K562 (cell line): ENCODE results near the gene DPM1. TPM values are rescaled to one million over a fixed set of nuclear protein-coding genes. Genes with fewer than 3 reads are reported as not detected.
A peak's percentile ranks its signal among the peaks of the same experiment; 100 is the strongest.

Source experiments
- CEBPB ChIP-seq: fragments of 450-650 bp; IDR thresholded peaks from 2 replicates; pipeline ENCODE4 v1.6.1; 2016; ENCODE audit warnings: missing genetic modification characterization, missing compliant biosample characterization
- EHMT2 ChIP-seq: fragments of 450-650 bp; IDR thresholded peaks from 2 replicates; pipeline ENCODE4 v1.6.1; 2018; ENCODE audit warnings: antibody characterized with exemption
- ELF4 ChIP-seq: fragments of 450-650 bp; formaldehyde crosslinking; IDR thresholded peaks from 2 replicates; pipeline ENCODE4 v1.4.0; 2022; ENCODE audit warnings: missing genetic modification characterization
- ESRRA ChIP-seq: fragments of 450-650 bp; IDR thresholded peaks from 2 replicates; pipeline ENCODE4 v1.6.1; 2014; ENCODE audit warnings: low read depth, mild to moderate bottlenecking, moderate library complexity, borderline replicate concordance
- FOXP4 ChIP-seq: sonication (generic); formaldehyde crosslinking; IDR thresholded peaks from 2 replicates; pipeline ENCODE4 v1.8.0; 2022; ENCODE audit warnings: mild to moderate bottlenecking, missing genetic modification reagents, borderline replicate concordance
- HDAC1 ChIP-seq, 2 experiments: fragments of 450-650 bp; IDR thresholded peaks; 2 replicates each; pipeline ENCODE4 v1.6.1; 2016 to 2017; ENCODE audit warnings: inconsistent platforms in 1 of 2, mild to moderate bottlenecking in 1 of 2, moderate library complexity in 1 of 2
- HNRNPH1 ChIP-seq: fragments of 200-400 bp; formaldehyde crosslinking; optimal IDR thresholded peaks from 2 replicates; pipeline ENCODE3; 2017; ENCODE audit warnings: low read depth, mild to moderate bottlenecking, low read length, moderate library complexity
- MAFK ChIP-seq: IDR thresholded peaks from 2 replicates; pipeline ENCODE4 v1.6.1; 2011; ENCODE audit warnings: low read length, improper control_type of control experiment
- MITF ChIP-seq: IDR thresholded peaks from 2 replicates; pipeline ENCODE4 v1.6.1; 2014; ENCODE audit warnings: antibody characterized with exemption
- MTA2 ChIP-seq: fragments of 450-650 bp; IDR thresholded peaks from 2 replicates; pipeline ENCODE4 v1.6.1; 2016; ENCODE audit warnings: low read depth
- NCOA4 ChIP-seq: fragments of 450-650 bp; IDR thresholded peaks from 2 replicates; pipeline ENCODE4 v1.6.1; 2018; ENCODE audit warnings: mild to moderate bottlenecking; ENCODE audit not compliant: partially characterized antibody
- PRPF4 ChIP-seq: fragments of 200-400 bp; formaldehyde crosslinking; IDR thresholded peaks from one replicate; pipeline ENCODE4 v1.6.1; 2017; ENCODE audit warnings: low read length, low read depth, mild to moderate bottlenecking; ENCODE audit not compliant: insufficient read depth, poor library complexity, severe bottlenecking
- RBBP5 ChIP-seq: fragments of 200-600 bp; sonication (generic); IDR thresholded peaks from 2 replicates; pipeline ENCODE4 v1.6.1; 2012; ENCODE audit warnings: borderline replicate concordance, mild to moderate bottlenecking, low read length, control low read depth, inconsistent platforms; ENCODE audit not compliant: insufficient read depth, poor library complexity, severe bottlenecking
- RBM17 ChIP-seq: fragments of 200-400 bp; formaldehyde crosslinking; IDR thresholded peaks from 2 replicates; pipeline ENCODE4 v1.6.1; 2017; ENCODE audit warnings: low read depth, mild to moderate bottlenecking, low read length, borderline replicate concordance
- TAF1 ChIP-seq: IDR thresholded peaks from 2 replicates; pipeline ENCODE4 v1.6.1; 2011; ENCODE audit warnings: mild to moderate bottlenecking, low read length, moderate library complexity; ENCODE audit not compliant: insufficient read depth, control insufficient read depth, severe bottlenecking; ENCODE audit errors: extremely low read depth
- VEZF1 ChIP-seq: fragments of 200-800 bp; sonication (Bioruptor generic); IDR thresholded peaks from 2 replicates; pipeline ENCODE4 v1.6.1; 2017; ENCODE audit warnings: missing genetic modification characterization, missing compliant biosample characterization
- YBX1 ChIP-seq: fragments of 450-650 bp; IDR thresholded peaks from 2 replicates; pipeline ENCODE4 v1.7.1; 2016; ENCODE audit warnings: mild to moderate bottlenecking
- YY1 ChIP-seq, 3 experiments: IDR thresholded peaks; 2 replicates each; pipeline ENCODE4 v1.6.1; 2011; ENCODE audit warnings: low read length in 2 of 3, mild to moderate bottlenecking in 2 of 3, moderate library complexity in 2 of 3, borderline replicate concordance in 1 of 3, control low read depth in 1 of 3, low read depth in 1 of 3; ENCODE audit not compliant: insufficient read depth in 3 of 3, insufficient replicate concordance in 2 of 3, control insufficient read depth in 1 of 3, insufficient read length in 1 of 3; ENCODE audit errors: extremely low read depth in 1 of 3
- ZNF408 ChIP-seq: fragments of 250-450 bp; sonication (Bioruptor Pico); IDR thresholded peaks from 2 replicates; pipeline ENCODE4 v1.4.0; 2020; ENCODE audit warnings: low read depth, mild to moderate bottlenecking, moderate library complexity
- ZNF589 ChIP-seq: fragments of 200-800 bp; sonication (Bioruptor generic); IDR thresholded peaks from 2 replicates; pipeline ENCODE4 v1.6.1; 2016; ENCODE audit warnings: low read depth, missing genetic modification characterization, missing compliant biosample characterization
- ZNF699 ChIP-seq: fragments of 250-450 bp; sonication (Bioruptor Pico); IDR thresholded peaks from 2 replicates; pipeline ENCODE4 v1.8.0; 2021; ENCODE audit warnings: mild to moderate bottlenecking, moderate library complexity; ENCODE audit not compliant: insufficient replicate concordance
- ZNF75A ChIP-seq: fragments of 450-650 bp; formaldehyde crosslinking; IDR thresholded peaks from 2 replicates; pipeline ENCODE4 v1.4.0; 2020; ENCODE audit warnings: mild to moderate bottlenecking
- ZNF830 ChIP-seq: fragments of 250-450 bp; sonication (Bioruptor Pico); IDR thresholded peaks from 2 replicates; pipeline ENCODE4 v1.5.0; 2021; ENCODE audit warnings: mild to moderate bottlenecking
- polyA plus RNA-seq, 8 experiments: library from polyadenylated mRNA; depleted of rRNA in 4 of 8; stranded (reverse) in 5 of 8; unstranded in 3 of 8; fragments of >200 nt; fragmentation: Nextera tagmentation in 2 of 8; fragmentation: Illumina TruSeq in 1 of 8; extraction: Ambion mirVana in 2 of 8; extraction: Trizol in 1 of 8; gene quantifications; 2 replicates each; pipeline versions ENCODE4 v1.2.1 to v1.2.3, GENCODE V29; 2011 to 2014; ENCODE audit warnings: inconsistent platforms in 1 of 8, missing spikeins in 1 of 8
- total RNA-seq, 7 experiments: library from RNA; depleted of rRNA in 6 of 7; stranded (reverse); fragments of >200 nt in 6 of 7; fragmentation: Illumina TruSeq in 2 of 7; extraction: Trizol in 2 of 7; gene quantifications; 2 replicates each; pipeline versions ENCODE4 v1.2.1 to v1.2.3, GENCODE V29; 2011 to 2021; ENCODE audit warnings: low replicate concordance in 1 of 7

Gene DPM1
- total and polyA plus RNA-seq, 9 of the 15 experiments (the other 6 are each of a cell fraction or from before 2014, with no cell fraction given) = 75.2 to 190 (median 153) TPM

GRCh38 chr20:50903353-50904051 is 54.8 kb downstream of the DPM1 start (continued):
- TF ChIP-seq PRPF4 (no peak), ZNF75A (CRISPR knock-in tag) (no peak), ZNF408 (CRISPR knock-in tag) (no peak), ZNF830 (CRISPR knock-in tag) (no peak), HDAC1 (IDR thresholded peaks at IDR 0.05) (peak in 1 of 2 experiments; percentile 76; a peak in 2 of 4 replicates), CEBPB (tag) (no peak), HNRNPH1 (no peak), YY1 (IDR thresholded peaks at IDR 0.05; ENCODE audit: borderline replicate concordance in 1 of 3, control insufficient read depth in 1 of 3, extremely low read depth in 1 of 3, insufficient read depth in 3 of 3, insufficient read length in 1 of 3, insufficient replicate concordance in 2 of 3, low read depth in 1 of 3, low read length in 2 of 3) (peak in 1 of 3 experiments; percentile 36), RBM17 (no peak), FOXP4 (CRISPR knock-in tag) (no peak), ZNF589 (peak; percentile 79; the same call in 1 of the 2 replicates), TAF1 (peak; percentile 36), ZNF699 (no peak), MAFK (no peak; the same call in 1 of the 2 replicates), MTA2 (peak; percentile 94), NCOA4 (no peak), VEZF1 (CRISPR knock-in tag) (peak; percentile 50), ESRRA (peak; percentile 85), EHMT2 (peak; percentile 74; the same call in 1 of the 2 replicates), MITF (no peak), ELF4 (CRISPR knock-in tag) (no peak), RBBP5 (no peak), YBX1 (no peak)
